HepG2 (cell line): ENCODE measurements around the gene CDCA5. TPM values are rescaled to one million over a fixed set of nuclear protein-coding genes. Genes with fewer than 3 reads are reported as not detected.
A peak's percentile ranks its signal among the peaks of the same experiment; 100 is the strongest.

ENCODE experiments used
- ATAC-seq: fragments of 200-7000 bp; cut with Tn5 transposase; 3 replicates; pipeline ENCODE4 v1.9.1; 2020; ENCODE audit warnings: mild to moderate bottlenecking, moderate library complexity
- BruUV-seq: library from RNA; stranded (reverse); fragments of 400-500 nt; replicated peaks from 2 replicates; lab custom pipeline; 2021; lab: Mats Ljungman, UMichigan
- CTCF ChIA-PET: fragments of 300-600 bp; formaldehyde crosslinking; extraction: SDS; loops from one replicate; lab custom pipeline; 2021; ENCODE audit warnings: low total read pairs, inconsistent platforms, low intra/inter-chr PET ratio; lab: Yijun Ruan, JAX
- POLR2A ChIA-PET: fragments of 350-600 bp; sonication (Branson Sonifier 250); formaldehyde crosslinking; loops from one replicate; lab custom pipeline; 2020; ENCODE audit warnings: antibody characterized with exemption, inconsistent platforms; lab: Yijun Ruan, JAX
- DNase-seq: peaks from one replicate; pipeline ENCODE4 v3.0.0-alpha.2; 2015; ENCODE audit warnings: low spot score
- FAIRE-seq: peaks from 3 replicates; lab custom pipeline; 2011; peaks lifted over from hg19 to GRCh38; lab: Jason Lieb, UNC
- H2AFZ ChIP-seq: one replicate; pipeline ENCODE4 v1.6.1; 2011; ENCODE audit warnings: low read length, inconsistent platforms
- H3K27ac ChIP-seq: fragments of 300-600 bp; 3 replicates; pipeline ENCODE4 v1.8.0; 2011; ENCODE audit warnings: mixed run types, mild to moderate bottlenecking, mixed read lengths, low read length, inconsistent platforms; ENCODE audit not compliant: insufficient read depth; ENCODE audit errors: extremely low read length
- H3K27me3 ChIP-seq, 2 experiments: fragments of 200-600 bp in 1 of 2; 2 replicates in 1 of 2; 3 replicates in 1 of 2; pipeline versions ENCODE4 v1.6.0 to v1.8.0; 2011; ENCODE audit warnings: low read length in 2 of 2, mild to moderate bottlenecking in 2 of 2, moderate library complexity in 2 of 2, inconsistent platforms in 1 of 2; ENCODE audit not compliant: insufficient read depth in 2 of 2, control insufficient read depth in 1 of 2
- H3K36me3 ChIP-seq, 2 experiments: fragments of 200-600 bp in 1 of 2; replicated peaks in 1 of 2; 2 replicates in 1 of 2; 3 replicates in 1 of 2; pipeline versions ENCODE4 v1.5.1 to v1.8.0; 2011; ENCODE audit warnings: low read length in 2 of 2, inconsistent platforms in 1 of 2; ENCODE audit not compliant: insufficient read depth in 2 of 2, control insufficient read depth in 1 of 2
- H3K4me1 ChIP-seq: 2 replicates; pipeline ENCODE4 v1.5.1; 2012; ENCODE audit warnings: low read length, inconsistent platforms; ENCODE audit not compliant: insufficient read depth
- H3K4me2 ChIP-seq: 2 replicates; pipeline ENCODE4 v1.6.0; 2011; ENCODE audit warnings: low read depth, low read length, inconsistent platforms
- H3K4me3 ChIP-seq, 3 experiments: fragments of 200-600 bp in 1 of 3; sonication (generic), shearing (Covaris generic) in 1 of 3; replicated peaks in 1 of 3; 2 replicates each; pipeline ENCODE4 v1.5.1; 2011 to 2016; ENCODE audit warnings: low read length in 3 of 3, inconsistent platforms in 2 of 3, low read depth in 2 of 3, mild to moderate bottlenecking in 2 of 3, control low read depth in 1 of 3, mixed read lengths in 1 of 3; ENCODE audit not compliant: insufficient read depth in 1 of 3
- H3K79me2 ChIP-seq: one replicate; pipeline ENCODE4 v1.6.1; 2011; ENCODE audit warnings: low read length, inconsistent platforms; ENCODE audit not compliant: insufficient read depth
- H3K9ac ChIP-seq: 2 replicates; pipeline ENCODE4 v1.6.0; 2011; ENCODE audit warnings: mild to moderate bottlenecking, low read depth, low read length, inconsistent platforms; ENCODE audit not compliant: insufficient read depth
- H3K9me3 ChIP-seq: 2 replicates; pipeline ENCODE4 v1.5.1; 2012; ENCODE audit warnings: mild to moderate bottlenecking, low read length
- H4K20me1 ChIP-seq: 2 replicates; pipeline ENCODE4 v1.6.0; 2011; ENCODE audit warnings: inconsistent platforms, mild to moderate bottlenecking, low read length, moderate library complexity; ENCODE audit not compliant: insufficient read depth
- ETV6 ChIP-seq: sonication (generic); formaldehyde crosslinking; conservative IDR thresholded peaks from 2 replicates; pipeline ENCODE4 v1.4.0; 2020; ENCODE audit warnings: missing genetic modification reagents
- WGBS: methylation state at CpG from one replicate; pipeline ENCODE4 v1.1.6; 2017; ENCODE audit warnings: low lambda C conversion rate; 5-methylcytosine and 5-hydroxymethylcytosine counted together
- in situ Hi-C: cut with HindIII; loops from 2 replicates; pipeline ENCODE4 v1.10.0; 2017; ENCODE audit warnings: low pct_unique_long_range_greater_than_20kb; ENCODE audit not compliant: extremely low pct_ligation_motif_present
- intact Hi-C: fragments of 100-400 bp; cut with micrococcal nuclease; formaldehyde crosslinking; loops from one replicate; pipeline ENCODE4 v1.10.0; 2022; ENCODE audit not compliant: unreplicated experiment
- polyA plus RNA-seq, 8 experiments: library from polyadenylated mRNA; depleted of rRNA in 3 of 8; stranded (reverse) in 7 of 8; unstranded in 1 of 8; fragments of >200 nt; fragmentation: Illumina TruSeq in 4 of 8; extraction: Trizol in 4 of 8; gene quantifications; 2 replicates each; pipeline versions ENCODE4 v1.2.1 to v1.2.3, GENCODE V29; 2011 to 2016; ENCODE audit warnings: low read depth in 4 of 8, missing spikeins in 1 of 8, mixed read lengths in 1 of 8; ENCODE audit not compliant: insufficient read depth in 1 of 8
- total RNA-seq, 5 experiments: library from RNA; depleted of rRNA; stranded (reverse); fragments of >200 nt; fragmentation: Illumina TruSeq; extraction: Trizol; gene quantifications; 2 replicates each; pipeline ENCODE4 v1.2.3, GENCODE V29; 2016; ENCODE audit warnings: low read depth in 1 of 5
- TF ChIP-seq, protein P1 (sequence below): sonication (generic); formaldehyde crosslinking; IDR thresholded peaks from 2 replicates; pipeline ENCODE4 v1.5.0; 2020; ENCODE audit warnings: mild to moderate bottlenecking, missing genetic modification reagents, borderline replicate concordance

The CDCA5 gene
- total and polyA plus RNA-seq, 2 of the 13 experiments (the other 11 are each of a cell fraction or from before 2014, with no cell fraction given): 13.5 to 50.6 TPM

- Histone ChIP-seq H3K4me1 (peaks cover 25% of the 10 kb centered on the region), H3K9ac (no peak overlapping the region), H2AFZ (no peak overlapping the region), H3K4me3 (no peak overlapping the region), H3K27ac (no peak overlapping the region), H3K79me2 (peaks cover 26% of the 10 kb centered on the region), H4K20me1 (peaks cover 17% of the 10 kb centered on the region), H3K36me3 (peaks cover 36 to 58% of the 10 kb centered on the region in 2 experiments), H3K9me3 (no peaks in the 10 kb centered on the region)
- CTCF ChIA-PET: no interaction called here
- in situ Hi-C loops: no loop called here
- FAIRE-seq: no peak
- intact Hi-C loops: no loop called here
- no peak for ATAC-seq
- WGBS: no CpG with 5 or more reads among the region's 3 CpGs
- no TSS peak for BruUV-seq
- TF ChIP-seq, protein P1, sequence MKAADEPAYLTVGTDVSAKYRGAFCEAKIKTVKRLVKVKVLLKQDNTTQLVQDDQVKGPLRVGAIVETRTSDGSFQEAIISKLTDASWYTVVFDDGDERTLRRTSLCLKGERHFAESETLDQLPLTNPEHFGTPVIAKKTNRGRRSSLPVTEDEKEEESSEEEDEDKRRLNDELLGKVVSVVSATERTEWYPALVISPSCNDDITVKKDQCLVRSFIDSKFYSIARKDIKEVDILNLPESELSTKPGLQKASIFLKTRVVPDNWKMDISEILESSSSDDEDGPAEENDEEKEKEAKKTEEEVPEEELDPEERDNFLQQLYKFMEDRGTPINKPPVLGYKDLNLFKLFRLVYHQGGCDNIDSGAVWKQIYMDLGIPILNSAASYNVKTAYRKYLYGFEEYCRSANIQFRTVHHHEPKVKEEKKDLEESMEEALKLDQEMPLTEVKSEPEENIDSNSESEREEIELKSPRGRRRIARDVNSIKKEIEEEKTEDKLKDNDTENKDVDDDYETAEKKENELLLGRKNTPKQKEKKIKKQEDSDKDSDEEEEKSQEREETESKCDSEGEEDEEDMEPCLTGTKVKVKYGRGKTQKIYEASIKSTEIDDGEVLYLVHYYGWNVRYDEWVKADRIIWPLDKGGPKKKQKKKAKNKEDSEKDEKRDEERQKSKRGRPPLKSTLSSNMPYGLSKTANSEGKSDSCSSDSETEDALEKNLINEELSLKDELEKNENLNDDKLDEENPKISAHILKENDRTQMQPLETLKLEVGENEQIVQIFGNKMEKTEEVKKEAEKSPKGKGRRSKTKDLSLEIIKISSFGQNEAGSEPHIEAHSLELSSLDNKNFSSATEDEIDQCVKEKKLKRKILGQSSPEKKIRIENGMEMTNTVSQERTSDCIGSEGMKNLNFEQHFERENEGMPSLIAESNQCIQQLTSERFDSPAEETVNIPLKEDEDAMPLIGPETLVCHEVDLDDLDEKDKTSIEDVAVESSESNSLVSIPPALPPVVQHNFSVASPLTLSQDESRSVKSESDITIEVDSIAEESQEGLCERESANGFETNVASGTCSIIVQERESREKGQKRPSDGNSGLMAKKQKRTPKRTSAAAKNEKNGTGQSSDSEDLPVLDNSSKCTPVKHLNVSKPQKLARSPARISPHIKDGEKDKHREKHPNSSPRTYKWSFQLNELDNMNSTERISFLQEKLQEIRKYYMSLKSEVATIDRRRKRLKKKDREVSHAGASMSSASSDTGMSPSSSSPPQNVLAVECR (CRISPR knock-in tag): 0 out of 2 replicates have a peak, but pooled peaks have one; percentile 27
- no peak for TF ChIP-seq ETV6
- TF ChIP-seq, all 625 proteins: peak for 1
- no peak overlapping the region for H3K4me2 ChIP-seq
- no peaks in the 10 kb centered on the region; a peak in 1 of 5 replicates for H3K27me3 ChIP-seq
- DNase-seq: no peak
- POLR2A ChIA-PET: interaction anchor here (0.8 to 2.7 kb wide), 4 partner anchors 9 to 50 kb away, joined by 3 to 20 read pairs (median 7); partner anchors contain the start of genes CAPN1, FAU and MRPL49
These were observed 47.6 kb upstream of the CDCA5 start for GRCh38 chr11:65131417-65131776.
